ENCODE data around the gene GRIN2C. TPM values are rescaled to one million over a fixed set of nuclear protein-coding genes. Genes with fewer than 3 reads are reported as not detected.
A peak's percentile ranks its signal among the peaks of the same experiment; 100 is the strongest.

The GRIN2C gene
- total and polyA plus RNA-seq, 9 of the 15 experiments (the other 6 are each of a cell fraction or from before 2014, with no cell fraction given) = under 0.01 to 0.33 (median 0.10) TPM; not detected in 2

DNA sequence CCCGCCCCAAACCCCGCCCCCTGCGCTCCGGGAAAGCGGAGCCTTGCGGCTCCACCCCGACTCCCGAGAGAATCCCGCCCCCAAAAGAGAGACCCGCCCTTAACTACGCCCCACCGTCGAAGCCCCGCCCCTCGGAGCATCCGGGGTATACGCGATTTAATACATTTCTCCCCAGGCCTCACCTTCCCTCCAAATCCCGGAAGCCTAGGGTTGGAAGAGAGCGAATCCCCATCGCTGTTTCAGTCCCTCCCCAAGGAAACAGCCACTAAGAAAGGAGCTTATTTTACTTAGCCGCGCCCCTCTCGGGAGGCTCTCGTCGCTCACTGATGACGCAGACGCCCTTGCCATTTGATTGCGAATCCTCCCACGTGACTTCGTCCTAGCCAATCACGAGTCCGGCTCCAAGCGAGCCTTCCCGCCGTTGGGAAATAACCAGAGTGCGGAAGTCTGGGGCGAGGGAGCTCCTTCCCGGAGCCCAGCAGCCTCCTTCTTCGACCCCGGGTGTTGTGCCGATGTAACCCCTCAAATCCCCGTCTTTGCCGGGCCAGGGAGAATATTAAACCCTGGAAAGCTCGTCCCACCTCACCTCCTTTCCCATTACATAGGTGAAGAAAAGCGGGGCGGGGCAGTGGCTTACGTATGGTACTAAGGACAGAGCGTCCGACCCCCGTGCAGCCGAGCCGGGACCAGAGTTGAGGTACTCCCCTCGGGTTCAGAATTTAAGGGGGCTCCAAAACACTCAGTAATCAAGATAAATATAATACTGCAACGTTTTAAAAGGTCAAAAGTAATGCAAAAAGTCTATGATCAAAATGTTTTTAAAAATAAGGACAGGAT lies 13.6 kb upstream of the GRIN2C start (continued):
- TF ChIP-seq, protein P1, sequence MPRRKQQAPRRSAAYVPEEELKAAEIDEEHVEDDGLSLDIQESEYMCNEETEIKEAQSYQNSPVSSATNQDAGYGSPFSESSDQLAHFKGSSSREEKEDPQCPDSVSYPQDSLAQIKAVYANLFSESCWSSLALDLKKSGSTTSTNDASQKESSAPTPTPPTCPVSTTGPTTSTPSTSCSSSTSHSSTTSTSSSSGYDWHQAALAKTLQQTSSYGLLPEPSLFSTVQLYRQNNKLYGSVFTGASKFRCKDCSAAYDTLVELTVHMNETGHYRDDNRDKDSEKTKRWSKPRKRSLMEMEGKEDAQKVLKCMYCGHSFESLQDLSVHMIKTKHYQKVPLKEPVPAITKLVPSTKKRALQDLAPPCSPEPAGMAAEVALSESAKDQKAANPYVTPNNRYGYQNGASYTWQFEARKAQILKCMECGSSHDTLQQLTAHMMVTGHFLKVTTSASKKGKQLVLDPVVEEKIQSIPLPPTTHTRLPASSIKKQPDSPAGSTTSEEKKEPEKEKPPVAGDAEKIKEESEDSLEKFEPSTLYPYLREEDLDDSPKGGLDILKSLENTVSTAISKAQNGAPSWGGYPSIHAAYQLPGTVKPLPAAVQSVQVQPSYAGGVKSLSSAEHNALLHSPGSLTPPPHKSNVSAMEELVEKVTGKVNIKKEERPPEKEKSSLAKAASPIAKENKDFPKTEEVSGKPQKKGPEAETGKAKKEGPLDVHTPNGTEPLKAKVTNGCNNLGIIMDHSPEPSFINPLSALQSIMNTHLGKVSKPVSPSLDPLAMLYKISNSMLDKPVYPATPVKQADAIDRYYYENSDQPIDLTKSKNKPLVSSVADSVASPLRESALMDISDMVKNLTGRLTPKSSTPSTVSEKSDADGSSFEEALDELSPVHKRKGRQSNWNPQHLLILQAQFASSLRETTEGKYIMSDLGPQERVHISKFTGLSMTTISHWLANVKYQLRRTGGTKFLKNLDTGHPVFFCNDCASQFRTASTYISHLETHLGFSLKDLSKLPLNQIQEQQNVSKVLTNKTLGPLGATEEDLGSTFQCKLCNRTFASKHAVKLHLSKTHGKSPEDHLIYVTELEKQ (CRISPR knock-in tag; IDR thresholded peaks at IDR 0.05) = no peak
- TF ChIP-seq, protein P2, sequence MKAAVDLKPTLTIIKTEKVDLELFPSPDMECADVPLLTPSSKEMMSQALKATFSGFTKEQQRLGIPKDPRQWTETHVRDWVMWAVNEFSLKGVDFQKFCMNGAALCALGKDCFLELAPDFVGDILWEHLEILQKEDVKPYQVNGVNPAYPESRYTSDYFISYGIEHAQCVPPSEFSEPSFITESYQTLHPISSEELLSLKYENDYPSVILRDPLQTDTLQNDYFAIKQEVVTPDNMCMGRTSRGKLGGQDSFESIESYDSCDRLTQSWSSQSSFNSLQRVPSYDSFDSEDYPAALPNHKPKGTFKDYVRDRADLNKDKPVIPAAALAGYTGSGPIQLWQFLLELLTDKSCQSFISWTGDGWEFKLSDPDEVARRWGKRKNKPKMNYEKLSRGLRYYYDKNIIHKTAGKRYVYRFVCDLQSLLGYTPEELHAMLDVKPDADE (conservative IDR thresholded peaks at IDR 0.05; ENCODE audit: control insufficient read depth, low read depth, low read length) = peak; percentile 66; the same call in 1 of the 2 replicates
- TF ChIP-seq, protein P3, sequence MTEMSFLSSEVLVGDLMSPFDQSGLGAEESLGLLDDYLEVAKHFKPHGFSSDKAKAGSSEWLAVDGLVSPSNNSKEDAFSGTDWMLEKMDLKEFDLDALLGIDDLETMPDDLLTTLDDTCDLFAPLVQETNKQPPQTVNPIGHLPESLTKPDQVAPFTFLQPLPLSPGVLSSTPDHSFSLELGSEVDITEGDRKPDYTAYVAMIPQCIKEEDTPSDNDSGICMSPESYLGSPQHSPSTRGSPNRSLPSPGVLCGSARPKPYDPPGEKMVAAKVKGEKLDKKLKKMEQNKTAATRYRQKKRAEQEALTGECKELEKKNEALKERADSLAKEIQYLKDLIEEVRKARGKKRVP (CRISPR knock-in tag; IDR thresholded peaks at IDR 0.05) = peak; percentile 90
- 0 out of 2 replicates have a peak, but pooled peaks have one; percentile 17 for TF ChIP-seq ZNF133 (CRISPR knock-in tag; IDR thresholded peaks at IDR 0.05)
- peak; percentile 14 for TF ChIP-seq PCBP1 (IDR thresholded peaks at IDR 0.05; ENCODE audit: low read depth, low read length, poor library complexity, severe bottlenecking)
- no peak for TF ChIP-seq ARNT (IDR thresholded peaks at IDR 0.05)
- peak; percentile 98 for TF ChIP-seq TOE1 (IDR thresholded peaks at IDR 0.05; ENCODE audit: borderline replicate concordance)
- no peak for TF ChIP-seq TOE1 (CRISPR knock-in tag; IDR thresholded peaks at IDR 0.05; ENCODE audit: borderline replicate concordance, low read depth)
- TF ChIP-seq, protein P4, sequence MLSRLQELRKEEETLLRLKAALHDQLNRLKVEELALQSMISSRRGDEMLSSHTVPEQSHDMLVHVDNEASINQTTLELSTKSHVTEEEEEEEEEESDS (CRISPR knock-in tag; IDR thresholded peaks at IDR 0.05) = no peak
- no peak for TF ChIP-seq ZFP36 (IDR thresholded peaks at IDR 0.05; ENCODE audit: low read depth, low read length, partially characterized antibody)
- TF ChIP-seq, protein P5, sequence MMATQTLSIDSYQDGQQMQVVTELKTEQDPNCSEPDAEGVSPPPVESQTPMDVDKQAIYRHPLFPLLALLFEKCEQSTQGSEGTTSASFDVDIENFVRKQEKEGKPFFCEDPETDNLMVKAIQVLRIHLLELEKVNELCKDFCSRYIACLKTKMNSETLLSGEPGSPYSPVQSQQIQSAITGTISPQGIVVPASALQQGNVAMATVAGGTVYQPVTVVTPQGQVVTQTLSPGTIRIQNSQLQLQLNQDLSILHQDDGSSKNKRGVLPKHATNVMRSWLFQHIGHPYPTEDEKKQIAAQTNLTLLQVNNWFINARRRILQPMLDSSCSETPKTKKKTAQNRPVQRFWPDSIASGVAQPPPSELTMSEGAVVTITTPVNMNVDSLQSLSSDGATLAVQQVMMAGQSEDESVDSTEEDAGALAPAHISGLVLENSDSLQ (IDR thresholded peaks at IDR 0.05) = no peak
- TF ChIP-seq TAF15 (IDR thresholded peaks at IDR 0.05; ENCODE audit: low read depth, low read length) = no peak
- TF ChIP-seq, protein P6, sequence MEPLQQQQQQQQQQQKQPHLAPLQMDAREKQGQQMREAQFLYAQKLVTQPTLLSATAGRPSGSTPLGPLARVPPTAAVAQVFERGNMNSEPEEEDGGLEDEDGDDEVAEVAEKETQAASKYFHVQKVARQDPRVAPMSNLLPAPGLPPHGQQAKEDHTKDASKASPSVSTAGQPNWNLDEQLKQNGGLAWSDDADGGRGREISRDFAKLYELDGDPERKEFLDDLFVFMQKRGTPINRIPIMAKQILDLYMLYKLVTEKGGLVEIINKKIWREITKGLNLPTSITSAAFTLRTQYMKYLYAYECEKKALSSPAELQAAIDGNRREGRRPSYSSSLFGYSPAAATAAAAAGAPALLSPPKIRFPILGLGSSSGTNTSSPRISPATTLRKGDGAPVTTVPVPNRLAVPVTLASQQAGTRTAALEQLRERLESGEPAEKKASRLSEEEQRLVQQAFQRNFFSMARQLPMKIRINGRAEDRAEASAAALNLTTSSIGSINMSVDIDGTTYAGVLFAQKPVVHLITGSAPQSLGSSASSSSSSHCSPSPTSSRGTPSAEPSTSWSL (CRISPR knock-in tag; IDR thresholded peaks at IDR 0.05; ENCODE audit: borderline replicate concordance) = no peak
- TF ChIP-seq NR2C1 (IDR thresholded peaks at IDR 0.05) = peak; percentile 60; the same call in 1 of the 2 replicates
- no peak; the same call in 1 of the 2 replicates for TF ChIP-seq NR2C1 (tag; IDR thresholded peaks at IDR 0.05)
- TF ChIP-seq ZNF780A (CRISPR knock-in tag; IDR thresholded peaks at IDR 0.05) = no peak
- TF ChIP-seq ZNF12 (CRISPR knock-in tag; IDR thresholded peaks at IDR 0.05) = no peak

All from K562 (cell line).